Inferior parietal cortex (tissue), 1 donor: ENCODE results near the gene ZSWIM3.
"Not testable (repeated sequence)": the region's sequence is repeated elsewhere in the genome, so short reads cannot be mapped to it uniquely, and the experiment has no call there.

Source experiments
- DNase-seq: peaks from one replicate; pipeline ENCODE4 v3.0.0-alpha.2; 2016; ENCODE audit errors: extremely low spot score

Gene ZSWIM3

DNA sequence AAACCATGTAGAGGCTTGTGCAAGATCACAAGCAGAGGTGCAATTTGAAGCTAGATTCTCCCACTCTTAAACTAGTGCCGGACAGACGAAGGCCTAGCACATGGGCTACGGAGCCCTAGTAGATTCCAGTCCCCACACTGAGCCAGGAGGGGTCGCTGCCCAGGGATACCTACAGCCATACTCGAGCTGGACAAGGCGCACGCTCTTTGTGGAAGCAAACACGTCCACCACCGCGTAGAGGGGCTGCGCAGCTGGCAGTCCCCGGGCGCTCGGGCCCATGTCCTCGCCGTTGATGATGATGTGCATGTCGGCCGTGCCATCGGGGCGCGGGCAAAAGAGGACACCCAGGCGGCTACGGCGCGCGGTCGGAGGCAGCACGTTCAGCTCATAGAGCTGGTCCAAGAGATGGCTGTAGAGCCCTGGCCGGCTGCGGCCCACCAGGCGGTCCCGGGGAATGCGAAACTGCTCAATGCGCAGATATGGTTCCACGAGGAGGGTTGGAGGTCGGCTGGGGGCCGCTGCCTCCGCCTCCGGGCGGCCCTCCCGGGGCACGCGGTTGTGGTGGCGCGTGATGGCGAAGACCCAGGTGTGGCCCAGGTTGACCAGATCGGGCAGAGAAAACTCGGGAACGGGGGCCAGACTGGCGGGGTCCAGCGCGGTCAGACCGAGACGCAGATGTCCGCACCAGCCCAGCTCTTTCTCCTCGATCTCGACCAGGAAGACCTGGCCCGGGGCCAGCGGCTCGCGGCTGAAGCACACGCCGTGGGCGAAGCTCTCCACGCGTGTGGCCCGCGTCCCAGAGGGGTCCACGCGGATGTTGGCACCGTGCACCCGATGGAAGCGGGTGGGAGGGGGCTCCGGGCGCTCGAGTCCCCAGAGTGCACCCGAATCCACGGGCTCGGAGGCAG lies 32.9 kb downstream of the ZSWIM3 start:
- DNase-seq = peak; percentile 63

DNA sequence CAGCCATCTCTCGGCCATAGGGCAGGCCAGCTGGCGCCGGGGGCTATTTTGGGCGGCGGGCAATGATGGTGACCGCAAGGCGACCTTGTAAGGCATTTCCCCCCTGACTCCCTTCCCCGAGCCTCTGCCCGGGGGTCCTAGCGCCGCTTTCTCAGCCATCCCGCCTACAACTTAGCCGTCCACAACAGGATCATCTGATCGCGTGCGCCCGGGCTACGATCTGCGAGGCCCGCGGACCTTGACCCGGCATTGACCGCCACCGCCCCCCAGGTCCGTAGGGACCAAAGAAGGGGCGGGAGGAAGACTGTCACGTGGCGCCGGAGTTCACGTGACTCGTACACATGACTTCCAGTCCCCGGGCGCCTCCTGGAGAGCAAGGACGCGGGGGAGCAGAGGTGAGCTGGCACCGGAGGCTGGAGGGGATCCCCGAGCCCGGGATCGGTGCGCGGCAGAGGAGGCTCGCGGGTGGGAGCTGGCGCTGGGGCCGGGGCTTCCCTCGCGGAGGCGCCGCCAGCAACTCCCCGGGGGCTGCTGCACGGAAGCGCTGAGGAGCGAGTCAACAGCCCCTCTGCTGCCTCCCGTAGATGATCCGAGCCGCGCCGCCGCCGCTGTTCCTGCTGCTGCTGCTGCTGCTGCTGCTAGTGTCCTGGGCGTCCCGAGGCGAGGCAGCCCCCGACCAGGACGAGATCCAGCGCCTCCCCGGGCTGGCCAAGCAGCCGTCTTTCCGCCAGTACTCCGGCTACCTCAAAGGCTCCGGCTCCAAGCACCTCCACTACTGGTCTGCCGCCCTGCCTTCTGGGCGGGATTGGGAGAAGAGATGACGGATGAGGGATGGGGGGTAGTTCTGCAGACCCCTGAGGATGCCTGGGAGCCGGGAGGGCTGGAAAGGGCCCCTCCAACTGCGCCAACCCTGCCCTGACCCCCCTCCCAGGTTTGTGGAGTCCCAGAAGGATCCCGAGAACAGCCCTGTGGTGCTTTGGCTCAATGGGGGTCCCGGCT lies 33.9 kb downstream of the ZSWIM3 start, which contains the start of the genes CTSA and NEURL2:
CTSA (plus strand) TSS at position 351 of the 999 bp plus-strand sequence; CDS start at position 585, 234 bp downstream.
NEURL2 (minus strand) TSS at position 224 of the 999 bp plus-strand sequence; CDS start at position 7, 217 bp downstream.
- peak; percentile 93 for DNase-seq

DNA sequence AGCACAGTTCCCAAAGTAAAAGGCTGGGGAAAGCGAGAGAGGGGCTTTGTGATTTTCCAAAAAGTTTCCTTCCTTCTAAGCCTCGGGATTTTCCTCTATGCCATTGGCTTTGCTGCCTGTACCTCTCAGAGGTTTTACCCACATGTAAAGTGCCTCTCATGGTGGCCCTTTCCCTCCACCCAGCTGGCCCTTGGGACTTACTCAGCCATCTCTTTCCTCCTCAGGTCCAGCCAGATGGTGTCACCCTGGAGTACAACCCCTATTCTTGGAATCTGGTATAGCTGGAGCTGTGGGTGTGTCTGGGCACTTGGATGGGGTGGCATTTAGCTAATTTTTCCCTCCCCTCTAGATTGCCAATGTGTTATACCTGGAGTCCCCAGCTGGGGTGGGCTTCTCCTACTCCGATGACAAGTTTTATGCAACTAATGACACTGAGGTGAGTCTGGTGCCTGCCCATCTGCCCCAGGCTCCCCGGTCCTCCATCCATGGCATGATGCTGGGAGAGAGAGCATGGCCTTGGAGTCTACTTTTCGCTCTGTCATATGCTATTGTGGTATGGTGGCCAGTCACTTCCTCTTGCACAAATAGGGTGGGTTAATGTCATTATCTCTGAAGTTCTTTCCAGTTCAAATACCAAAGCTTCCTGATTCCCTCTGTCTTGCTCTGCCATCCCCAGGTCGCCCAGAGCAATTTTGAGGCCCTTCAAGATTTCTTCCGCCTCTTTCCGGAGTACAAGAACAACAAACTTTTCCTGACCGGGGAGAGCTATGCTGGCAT lies 34.8 kb downstream of the ZSWIM3 start:
- DNase-seq = no peak

DNA sequence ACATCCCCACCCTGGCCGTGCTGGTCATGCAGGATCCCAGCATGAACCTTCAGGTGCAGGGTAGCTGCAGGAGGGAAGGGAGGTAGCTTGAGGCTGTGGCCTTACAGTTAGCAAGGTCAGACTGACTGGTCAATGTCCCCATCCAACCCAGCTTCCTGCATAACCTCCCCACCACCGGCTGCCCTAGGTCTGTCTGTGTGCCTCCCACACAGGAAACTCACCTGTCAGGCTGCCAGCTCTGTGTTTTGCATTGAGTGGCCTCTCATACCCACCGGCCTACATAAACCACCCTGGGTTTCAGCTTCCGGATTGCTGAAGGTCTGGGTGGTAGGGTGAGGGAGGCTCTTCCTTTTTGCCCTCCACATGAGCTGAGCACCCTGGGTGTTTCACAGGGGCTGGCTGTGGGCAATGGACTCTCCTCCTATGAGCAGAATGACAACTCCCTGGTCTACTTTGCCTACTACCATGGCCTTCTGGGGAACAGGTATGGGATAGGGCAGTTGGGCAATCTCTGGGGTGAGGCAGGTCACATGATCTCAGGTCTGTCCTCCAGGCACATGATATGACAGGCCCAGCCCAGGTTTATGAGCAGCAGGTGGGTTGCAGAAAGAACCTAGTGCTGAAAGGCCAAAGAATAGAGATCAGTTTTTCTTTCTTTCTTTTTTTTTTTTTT lies 35.5 kb downstream of the ZSWIM3 start:
- no peak for DNase-seq

DNA sequence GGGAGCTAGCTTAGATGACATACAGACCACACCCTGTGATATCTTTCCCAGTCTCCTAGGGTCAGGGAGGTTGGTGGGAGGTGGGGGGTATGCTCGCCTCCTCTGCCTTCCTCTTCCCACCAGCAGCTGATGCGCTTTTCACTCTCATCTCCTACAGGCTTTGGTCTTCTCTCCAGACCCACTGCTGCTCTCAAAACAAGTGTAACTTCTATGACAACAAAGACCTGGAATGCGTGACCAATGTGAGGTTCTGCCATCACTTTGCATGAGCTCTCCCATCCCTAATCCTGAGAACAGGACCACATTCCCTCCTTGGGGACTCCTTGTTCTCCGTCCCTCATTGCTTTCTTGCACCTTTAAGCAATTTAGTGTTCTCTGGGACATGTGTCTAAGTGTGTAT lies 36.4 kb downstream of the ZSWIM3 start:
- DNase-seq = no peak

DNA sequence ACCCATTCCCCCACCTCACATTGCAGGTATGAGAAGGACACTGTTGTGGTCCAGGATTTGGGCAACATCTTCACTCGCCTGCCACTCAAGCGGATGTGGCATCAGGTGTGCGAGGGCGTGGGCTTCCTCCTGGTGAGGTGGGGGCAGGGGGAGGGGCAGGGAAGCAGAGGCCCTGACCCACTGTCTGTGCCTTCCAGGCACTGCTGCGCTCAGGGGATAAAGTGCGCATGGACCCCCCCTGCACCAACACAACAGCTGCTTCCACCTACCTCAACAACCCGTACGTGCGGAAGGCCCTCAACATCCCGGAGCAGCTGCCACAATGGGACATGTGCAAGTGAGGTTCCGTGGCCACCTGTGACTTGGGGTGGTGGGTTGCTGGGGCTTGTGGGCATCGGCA lies 37.4 kb downstream of the ZSWIM3 start:
- no peak for DNase-seq

DNA sequence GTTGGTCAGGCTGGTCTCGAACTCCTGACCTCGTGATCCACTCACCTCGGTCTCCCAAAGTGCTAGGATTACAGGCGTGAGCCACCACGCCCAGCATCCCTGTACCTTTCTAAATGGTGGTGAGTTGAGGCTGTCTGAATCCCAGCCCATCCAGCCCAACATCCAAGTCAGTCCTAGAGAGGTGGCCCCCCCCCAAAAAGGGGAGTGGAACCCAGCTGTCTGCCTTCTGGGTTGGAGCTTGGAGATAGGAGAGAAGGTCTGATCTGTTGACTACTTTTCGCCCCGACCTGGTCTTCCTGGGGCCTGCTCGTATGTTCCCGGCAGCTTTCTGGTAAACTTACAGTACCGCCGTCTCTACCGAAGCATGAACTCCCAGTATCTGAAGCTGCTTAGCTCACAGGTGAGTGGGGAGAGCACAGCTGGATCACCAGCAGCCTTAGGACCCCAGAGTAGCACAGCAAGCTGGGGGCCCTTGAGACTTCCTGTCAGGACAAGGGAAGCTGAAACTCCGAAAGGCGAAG lies 39.3 kb downstream of the ZSWIM3 start:
- no peak for DNase-seq

DNA sequence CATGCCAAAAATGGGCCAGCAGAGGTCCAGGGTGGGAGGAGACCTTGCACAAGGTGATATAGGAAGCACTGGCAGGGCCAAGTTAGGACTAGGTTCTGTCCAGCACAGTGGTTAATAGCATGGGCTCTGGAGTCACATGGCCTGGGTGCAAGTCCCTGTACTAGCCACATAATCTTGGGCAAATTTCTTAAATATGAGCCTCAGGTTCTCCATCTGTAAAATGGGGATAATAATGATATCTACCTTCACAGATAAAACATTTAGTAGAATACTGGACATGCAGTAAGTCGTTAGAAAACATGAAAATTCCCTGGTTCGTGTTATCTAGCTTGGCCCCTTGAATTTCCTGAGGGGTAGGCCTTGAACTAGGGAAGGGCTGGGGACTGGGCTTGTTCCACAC lies 39.9 kb downstream of the ZSWIM3 start:
- no peak for DNase-seq

DNA sequence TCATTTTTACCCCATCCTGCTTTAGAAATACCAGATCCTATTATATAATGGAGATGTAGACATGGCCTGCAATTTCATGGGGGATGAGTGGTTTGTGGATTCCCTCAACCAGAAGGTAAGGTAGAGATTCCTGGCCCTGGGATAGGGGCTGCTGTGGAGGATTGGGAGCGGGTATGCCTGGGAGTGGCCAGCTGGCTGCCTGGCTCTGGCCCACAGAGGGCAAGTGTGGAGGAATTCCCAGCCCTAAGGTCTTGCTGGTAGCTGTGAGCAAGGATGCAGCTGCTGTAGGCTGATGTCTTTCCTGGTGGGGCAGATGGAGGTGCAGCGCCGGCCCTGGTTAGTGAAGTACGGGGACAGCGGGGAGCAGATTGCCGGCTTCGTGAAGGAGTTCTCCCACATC lies 40.3 kb downstream of the ZSWIM3 start:
- no peak for DNase-seq

DNA sequence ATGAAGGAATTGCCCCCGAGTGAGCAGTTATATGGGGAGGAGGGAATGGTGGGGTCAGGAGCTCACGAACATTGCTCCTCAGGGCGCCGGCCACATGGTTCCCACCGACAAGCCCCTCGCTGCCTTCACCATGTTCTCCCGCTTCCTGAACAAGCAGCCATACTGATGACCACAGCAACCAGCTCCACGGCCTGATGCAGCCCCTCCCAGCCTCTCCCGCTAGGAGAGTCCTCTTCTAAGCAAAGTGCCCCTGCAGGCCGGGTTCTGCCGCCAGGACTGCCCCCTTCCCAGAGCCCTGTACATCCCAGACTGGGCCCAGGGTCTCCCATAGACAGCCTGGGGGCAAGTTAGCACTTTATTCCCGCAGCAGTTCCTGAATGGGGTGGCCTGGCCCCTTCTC lies 40.9 kb downstream of the ZSWIM3 start:
- DNase-seq = no peak

DNA sequence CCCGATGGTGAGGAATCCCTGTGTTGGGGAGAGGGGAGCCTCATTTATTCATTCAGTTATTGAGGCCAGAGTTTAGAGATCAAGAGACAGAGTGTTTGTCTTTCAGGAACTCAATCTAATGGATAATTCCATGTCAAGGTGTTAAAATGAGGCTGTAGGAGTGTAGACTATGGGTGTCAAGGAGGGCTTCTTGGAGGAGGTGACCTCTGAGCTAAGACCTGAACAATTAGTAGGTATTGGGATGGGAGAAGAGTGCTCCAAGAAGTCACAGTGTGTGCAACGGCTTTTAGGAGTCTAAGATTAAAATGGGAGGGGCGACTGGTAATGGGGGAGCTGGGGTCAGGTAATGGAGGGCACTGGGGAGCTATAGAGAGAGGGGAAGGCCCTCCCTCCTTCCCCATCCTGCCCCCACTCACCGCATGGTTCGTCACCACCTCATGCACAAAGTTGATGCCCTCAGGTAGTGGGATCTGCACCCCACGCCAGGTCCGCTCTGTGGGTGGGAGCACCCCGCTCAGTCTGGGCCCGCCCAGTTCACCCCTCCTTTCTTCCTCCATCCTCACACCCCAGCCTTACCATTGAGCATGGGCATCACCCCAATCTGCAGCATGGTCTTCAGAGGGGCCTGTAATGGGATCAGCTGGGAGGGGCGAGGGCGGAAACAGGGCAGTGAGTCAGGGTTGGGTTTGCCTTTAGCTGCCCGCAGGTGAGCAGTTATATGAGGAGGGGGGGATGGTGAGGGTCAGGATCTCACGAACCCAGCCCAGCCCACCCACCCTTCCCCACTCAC lies 41.8 kb downstream of the ZSWIM3 start:
- no peak for DNase-seq

DNA sequence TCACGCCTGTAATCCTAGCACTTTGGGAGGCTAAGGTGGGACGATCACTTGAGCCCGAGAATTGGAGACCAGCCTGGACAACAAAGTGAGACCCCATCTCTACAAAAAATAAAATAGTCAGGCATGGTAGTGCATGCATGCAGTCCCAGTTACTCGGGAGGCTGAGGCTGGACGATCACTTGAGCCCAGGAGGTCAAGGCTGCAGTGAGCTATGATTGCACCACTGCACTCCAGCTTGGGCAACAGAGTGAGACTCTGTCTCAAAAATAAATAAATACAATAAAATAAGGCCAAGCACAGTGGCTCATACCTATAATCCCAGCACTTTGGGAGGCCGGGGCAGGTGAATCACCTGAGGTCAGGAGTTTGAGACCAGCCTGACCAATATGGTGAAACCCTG lies 43.9 kb downstream of the ZSWIM3 start:
- DNase-seq = not testable (repeated sequence)

DNA sequence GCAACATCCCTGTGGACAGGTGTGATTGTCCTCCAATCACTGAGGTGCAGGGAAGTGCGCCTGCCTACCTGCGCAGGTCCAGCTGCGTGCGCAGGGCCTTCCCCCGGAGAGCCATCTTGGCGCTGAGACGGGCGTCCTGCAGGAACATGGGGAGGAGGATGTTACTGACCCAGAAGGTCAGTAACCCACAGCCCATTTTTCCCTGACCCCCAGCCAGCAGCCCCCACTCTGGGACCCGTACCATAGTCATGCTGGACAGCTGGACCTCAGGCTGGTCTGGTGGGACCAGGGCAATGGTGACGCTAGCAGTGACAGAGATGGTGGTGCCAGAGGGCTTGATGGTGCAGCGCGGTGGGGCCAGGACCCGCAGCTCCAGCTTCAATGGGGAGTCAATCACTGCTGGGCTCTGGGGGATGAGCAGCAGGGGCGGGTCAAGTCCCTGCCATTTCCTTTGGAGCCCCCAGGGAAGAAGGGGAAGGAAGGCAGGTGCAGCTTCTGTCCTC lies 44.8 kb downstream of the ZSWIM3 start:
- DNase-seq = no peak

DNA sequence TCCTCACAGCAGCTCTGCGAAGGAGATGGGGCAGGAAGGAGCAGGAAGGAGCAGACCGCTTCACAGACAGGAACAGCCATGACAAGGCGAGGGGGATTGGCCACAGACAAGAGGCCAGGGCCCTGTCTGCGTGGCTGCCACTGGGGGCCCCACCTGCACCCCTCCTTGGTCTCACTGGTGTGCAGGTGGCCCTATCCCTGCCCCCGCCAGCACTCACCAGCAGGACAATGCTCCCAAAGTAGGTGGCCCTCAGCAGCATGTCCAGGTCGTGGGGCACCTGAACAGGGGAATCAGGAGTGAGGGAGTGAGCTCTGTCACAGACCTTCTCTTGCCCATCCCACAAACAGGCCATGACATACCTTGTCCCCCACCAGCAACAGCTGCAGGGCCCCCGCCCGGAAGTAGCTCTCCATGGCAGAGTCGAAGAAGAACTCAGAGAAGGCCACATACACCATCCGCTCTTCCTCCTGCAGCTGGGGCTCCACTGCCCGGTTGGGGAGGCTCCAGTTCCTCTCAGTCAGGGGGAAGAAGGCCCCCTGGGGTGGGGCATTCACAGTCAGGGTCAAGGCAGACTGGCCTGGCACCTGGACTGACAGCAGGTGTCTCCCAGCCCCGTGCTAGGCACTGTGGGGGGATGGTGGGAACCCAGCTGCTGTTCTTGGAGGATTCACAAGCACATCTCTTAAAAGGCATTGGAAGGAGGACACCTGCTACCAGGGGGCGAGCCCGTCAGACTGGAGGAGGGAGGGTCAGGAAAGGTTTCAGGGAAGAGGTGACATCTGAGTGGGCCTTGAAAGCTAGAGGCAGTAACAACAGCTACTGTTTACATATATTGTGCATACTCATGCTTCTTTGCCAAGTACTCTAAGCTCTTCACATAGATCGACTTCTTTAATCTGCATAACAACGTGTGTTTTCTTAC lies 47.4 kb downstream of the ZSWIM3 start:
- no peak for DNase-seq

DNA sequence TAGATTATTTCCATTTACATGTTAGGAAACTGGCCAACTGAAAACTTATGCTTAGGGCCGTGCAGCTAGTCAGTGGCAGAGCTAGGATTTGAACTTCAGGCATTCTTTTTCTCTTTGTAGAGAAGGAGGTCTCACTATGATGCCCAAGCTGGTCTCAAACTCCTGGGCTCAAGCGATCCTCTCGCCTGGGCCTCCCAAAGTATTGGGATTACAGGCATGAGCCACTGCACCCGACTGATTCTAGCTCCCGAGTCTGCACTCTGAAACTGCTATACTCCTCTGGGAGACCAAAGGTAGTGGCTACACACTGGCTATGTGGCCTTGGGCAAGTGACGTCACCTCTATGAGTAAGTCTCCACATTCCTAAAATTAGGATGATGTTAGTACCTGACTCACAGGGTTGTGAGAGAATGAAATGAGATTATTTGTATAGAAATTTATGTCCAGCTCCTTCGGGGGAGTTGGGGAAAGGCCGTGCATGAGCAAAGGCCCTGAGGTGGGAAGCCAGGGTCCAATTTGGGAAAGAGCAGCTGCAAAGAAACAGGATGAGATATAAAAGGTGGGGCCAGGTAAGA lies 48.2 kb downstream of the ZSWIM3 start:
- DNase-seq = no peak

DNA sequence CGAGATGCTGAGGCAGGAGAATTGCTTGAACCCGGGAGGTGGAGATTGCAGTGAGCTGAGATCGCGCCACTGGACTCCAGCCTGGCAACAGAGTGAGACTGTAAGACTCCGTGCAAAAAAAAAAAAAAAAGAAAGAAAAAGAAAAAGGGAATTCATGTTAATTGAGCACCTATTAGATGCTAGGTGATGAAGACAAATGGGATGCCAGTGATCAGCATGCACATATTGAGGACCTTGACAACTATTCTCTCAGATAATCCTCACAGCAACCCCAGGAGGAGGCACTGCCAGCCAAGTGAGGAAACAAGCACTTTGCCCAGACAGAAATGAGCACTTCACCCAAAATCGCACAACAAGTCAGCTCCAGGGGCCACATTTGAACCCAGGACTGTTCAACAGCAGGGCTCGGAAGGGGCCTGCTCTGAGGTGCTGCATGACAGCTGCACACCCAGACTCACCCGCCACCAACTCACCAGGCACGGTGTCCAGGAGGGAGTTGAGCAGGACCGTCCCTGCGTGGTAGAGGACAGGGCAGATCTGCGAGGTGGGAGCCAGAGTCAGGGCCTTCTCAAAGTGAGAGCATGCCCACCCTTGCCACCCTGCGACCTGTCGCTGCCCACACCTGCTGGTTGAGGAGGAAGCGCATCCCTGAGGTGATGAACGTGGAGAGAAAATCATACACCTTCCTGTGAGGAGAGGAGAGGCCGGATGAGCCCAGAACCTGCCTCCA lies 50.0 kb downstream of the ZSWIM3 start:
- no peak for DNase-seq

DNA sequence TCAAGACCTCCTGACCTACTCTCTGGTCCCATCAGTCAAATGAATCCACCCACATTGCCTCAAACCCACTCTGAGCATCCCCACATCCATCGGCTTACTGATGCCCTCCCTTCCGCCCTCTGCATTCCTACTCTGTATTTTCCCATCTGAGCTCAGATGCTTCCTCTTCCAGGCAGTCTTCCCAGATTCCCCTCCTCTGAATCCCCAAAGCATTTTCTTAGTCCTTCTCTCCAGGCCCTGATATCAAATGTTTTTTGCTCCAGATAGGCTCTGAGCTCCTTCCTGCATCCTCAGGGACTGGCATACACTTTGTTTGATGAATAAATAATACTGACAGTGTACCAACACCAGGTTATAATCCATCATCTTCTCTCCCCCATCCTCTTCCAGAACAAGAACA lies 50.7 kb downstream of the ZSWIM3 start:
- DNase-seq = no peak
